Measurements from ENCODE around the gene MXRA8. TPM values are rescaled to one million over a fixed set of nuclear protein-coding genes. Genes with fewer than 3 reads are reported as not detected.

The MXRA8 gene
- total RNA-seq, 2 donors from 2014 or later = 28.3 to 29.2 TPM

DNA sequence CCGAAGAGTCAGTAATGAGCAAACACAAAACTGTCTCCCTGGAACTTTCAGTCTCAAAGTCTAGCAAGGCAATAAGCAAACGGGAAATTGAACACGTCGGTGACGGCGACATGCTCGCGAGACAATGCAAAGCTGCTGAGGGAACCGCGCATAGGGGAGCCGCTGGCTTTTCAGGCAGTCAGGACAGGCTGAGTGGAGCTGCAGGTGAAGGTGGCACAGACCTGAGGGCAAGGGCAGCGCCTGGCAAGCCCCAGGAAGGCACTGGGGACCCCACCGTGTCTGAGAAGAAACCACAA lies 38.8 kb downstream of the MXRA8 start:
- H3K4me1 ChIP-seq (ENCODE audit: control insufficient read depth, insufficient read depth, low read length) = no peaks in the 10 kb centered on the region
- WGBS, 2 experiments (ENCODE audit: insufficient coverage in 1 of 2, insufficient read length in 1 of 2) = 96 to 97% methylated on average over 11 to 13 of the region's 13 CpGs
- H3K27ac Mint-ChIP-seq = no peak overlapping the region
- no peak overlapping the region for H3K4me3 Mint-ChIP-seq
- TF ChIP-seq, protein P1, sequence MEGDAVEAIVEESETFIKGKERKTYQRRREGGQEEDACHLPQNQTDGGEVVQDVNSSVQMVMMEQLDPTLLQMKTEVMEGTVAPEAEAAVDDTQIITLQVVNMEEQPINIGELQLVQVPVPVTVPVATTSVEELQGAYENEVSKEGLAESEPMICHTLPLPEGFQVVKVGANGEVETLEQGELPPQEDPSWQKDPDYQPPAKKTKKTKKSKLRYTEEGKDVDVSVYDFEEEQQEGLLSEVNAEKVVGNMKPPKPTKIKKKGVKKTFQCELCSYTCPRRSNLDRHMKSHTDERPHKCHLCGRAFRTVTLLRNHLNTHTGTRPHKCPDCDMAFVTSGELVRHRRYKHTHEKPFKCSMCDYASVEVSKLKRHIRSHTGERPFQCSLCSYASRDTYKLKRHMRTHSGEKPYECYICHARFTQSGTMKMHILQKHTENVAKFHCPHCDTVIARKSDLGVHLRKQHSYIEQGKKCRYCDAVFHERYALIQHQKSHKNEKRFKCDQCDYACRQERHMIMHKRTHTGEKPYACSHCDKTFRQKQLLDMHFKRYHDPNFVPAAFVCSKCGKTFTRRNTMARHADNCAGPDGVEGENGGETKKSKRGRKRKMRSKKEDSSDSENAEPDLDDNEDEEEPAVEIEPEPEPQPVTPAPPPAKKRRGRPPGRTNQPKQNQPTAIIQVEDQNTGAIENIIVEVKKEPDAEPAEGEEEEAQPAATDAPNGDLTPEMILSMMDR (conservative IDR thresholded peaks at IDR 0.05) = no peak
- H3K27ac ChIP-seq (ENCODE audit: low read depth, low read length) = no peak overlapping the region
- no peaks in the 10 kb centered on the region for H3K27me3 Mint-ChIP-seq (ENCODE audit: insufficient read depth)
- peaks cover 31% of the 10 kb centered on the region for H3K36me3 Mint-ChIP-seq (ENCODE audit: low read depth)
- H3K4me3 ChIP-seq (ENCODE audit: low read length) = no peak overlapping the region
- H3K9me3 ChIP-seq (ENCODE audit: control insufficient read depth, low read length) = no peaks in the 10 kb centered on the region
- H3K9ac ChIP-seq (ENCODE audit: extremely low read depth, low read length, poor library complexity, severe bottlenecking) = no peak overlapping the region
- H3K27me3 ChIP-seq (ENCODE audit: control insufficient read depth, insufficient read depth, low read length, poor library complexity, severe bottlenecking) = no peaks in the 10 kb centered on the region
- DNase-seq = no peak
- peaks cover 31% of the 10 kb centered on the region for H3K36me3 ChIP-seq (ENCODE audit: control insufficient read depth, insufficient read depth, low read length)
- peaks cover 8% of the 10 kb centered on the region for H3K4me1 Mint-ChIP-seq
- H3K9me3 Mint-ChIP-seq = no peaks in the 10 kb centered on the region

GRCh38 chr1:1318777-1319645 lies 39.3 kb downstream of the MXRA8 start:
- Histone ChIP-seq H3K27me3 (ENCODE audit: control insufficient read depth, insufficient read depth, low read length, poor library complexity, severe bottlenecking) (no peaks in the 10 kb centered on the region), H3K4me1 (ENCODE audit: control insufficient read depth, insufficient read depth, low read length) (no peaks in the 10 kb centered on the region), H3K4me3 (ENCODE audit: low read length) (no peak overlapping the region), H3K27ac (ENCODE audit: low read depth, low read length) (no peak overlapping the region), H3K36me3 (ENCODE audit: control insufficient read depth, insufficient read depth, low read length) (peaks cover 37% of the 10 kb centered on the region), H3K9me3 (ENCODE audit: control insufficient read depth, low read length) (no peaks in the 10 kb centered on the region), H3K9ac (ENCODE audit: extremely low read depth, low read length, poor library complexity, severe bottlenecking) (no peak overlapping the region)
- DNase-seq = no peak
- 94% methylated on average over 24 to 36 of the region's 36 CpGs for WGBS, 2 experiments (ENCODE audit: insufficient coverage in 1 of 2, insufficient read length in 1 of 2)
- Mint-ChIP-seq H3K36me3 (ENCODE audit: low read depth) (peaks cover 31% of the 10 kb centered on the region), H3K27me3 (ENCODE audit: insufficient read depth) (no peaks in the 10 kb centered on the region), H3K9me3 (no peaks in the 10 kb centered on the region), H3K4me1 (peaks cover 8% of the 10 kb centered on the region), H3K4me3 (no peak overlapping the region), H3K27ac (no peak overlapping the region)
- TF ChIP-seq, protein P1 (conservative IDR thresholded peaks at IDR 0.05) = no peak

DNA sequence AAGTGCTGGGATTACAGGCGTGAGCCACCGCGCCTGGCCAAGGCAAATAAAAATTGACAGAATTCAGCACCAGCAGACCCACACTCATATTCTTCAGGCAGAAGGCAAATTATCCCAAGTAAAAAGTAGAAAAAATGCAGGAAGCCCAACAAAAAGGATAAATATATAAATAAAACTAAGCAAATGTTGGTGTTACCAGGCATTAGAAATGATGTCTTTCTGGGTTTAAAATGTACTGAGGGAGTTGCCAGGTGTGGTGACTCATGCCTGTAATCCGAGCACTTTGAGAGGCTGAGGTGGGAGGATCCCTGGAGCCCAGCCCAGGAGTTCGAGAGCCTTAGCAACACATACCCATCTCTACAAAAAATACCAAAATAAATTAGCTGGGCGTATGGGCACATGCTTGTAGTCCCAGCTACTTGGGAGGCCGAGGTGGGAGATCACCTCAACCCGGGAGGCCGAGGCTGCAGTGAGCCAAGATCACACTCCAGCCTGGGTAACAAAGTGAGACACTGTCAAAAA lies 40.2 kb downstream of the MXRA8 start:
- peaks cover 37% of the 10 kb centered on the region for H3K36me3 Mint-ChIP-seq (ENCODE audit: low read depth)
- peaks cover 3% of the 10 kb centered on the region for H3K4me1 Mint-ChIP-seq
- no peak overlapping the region for H3K4me3 ChIP-seq (ENCODE audit: low read length)
- H3K9ac ChIP-seq (ENCODE audit: extremely low read depth, low read length, poor library complexity, severe bottlenecking) = no peak overlapping the region
- TF ChIP-seq, protein P1 (conservative IDR thresholded peaks at IDR 0.05) = no peak
- DNase-seq = no peak
- H3K27me3 Mint-ChIP-seq (ENCODE audit: insufficient read depth) = no peaks in the 10 kb centered on the region
- no peaks in the 10 kb centered on the region for H3K4me1 ChIP-seq (ENCODE audit: control insufficient read depth, insufficient read depth, low read length)
- H3K27ac ChIP-seq (ENCODE audit: low read depth, low read length) = no peak overlapping the region
- no peak overlapping the region for H3K4me3 Mint-ChIP-seq
- H3K27me3 ChIP-seq (ENCODE audit: control insufficient read depth, insufficient read depth, low read length, poor library complexity, severe bottlenecking) = no peaks in the 10 kb centered on the region
- H3K36me3 ChIP-seq (ENCODE audit: control insufficient read depth, insufficient read depth, low read length) = peaks cover 45% of the 10 kb centered on the region
- H3K9me3 Mint-ChIP-seq = no peaks in the 10 kb centered on the region
- 92 to 97% methylated on average over 5 to 9 of the region's 9 CpGs for WGBS, 2 experiments (ENCODE audit: insufficient coverage in 1 of 2, insufficient read length in 1 of 2)
- H3K9me3 ChIP-seq (ENCODE audit: control insufficient read depth, low read length) = no peaks in the 10 kb centered on the region
- no peak overlapping the region for H3K27ac Mint-ChIP-seq

Data from endodermal cell (in vitro differentiated cells).